Osteocyte (in vitro differentiated cells): ENCODE data around the gene TPH2. TPM values are rescaled to one million over a fixed set of nuclear protein-coding genes. Genes with fewer than 3 reads are reported as not detected.

Experiments
- DNase-seq: peaks from one replicate; pipeline ENCODE4 v3.0.0; 2021; ENCODE audit warnings: mixed read lengths; ENCODE audit not compliant: unreplicated experiment; ENCODE audit errors: extremely low spot score
- H3K27ac Mint-ChIP-seq: one replicate; pipeline ENCODE4 v1.8.0; 2021; ENCODE audit warnings: mild to moderate bottlenecking, mixed read lengths; ENCODE audit not compliant: unreplicated experiment
- H3K27me3 Mint-ChIP-seq: one replicate; pipeline ENCODE4 v1.8.0; 2021; ENCODE audit warnings: mixed read lengths; ENCODE audit not compliant: unreplicated experiment
- H3K36me3 Mint-ChIP-seq: one replicate; pipeline ENCODE4 v1.8.0; 2021; ENCODE audit warnings: mixed read lengths; ENCODE audit not compliant: unreplicated experiment
- H3K4me1 Mint-ChIP-seq: one replicate; pipeline ENCODE4 v1.8.0; 2021; ENCODE audit warnings: mixed read lengths; ENCODE audit not compliant: unreplicated experiment
- H3K4me3 Mint-ChIP-seq: one replicate; pipeline ENCODE4 v1.8.0; 2021; ENCODE audit warnings: mild to moderate bottlenecking, moderate library complexity, mixed read lengths; ENCODE audit not compliant: unreplicated experiment
- H3K9me3 Mint-ChIP-seq: one replicate; pipeline ENCODE4 v1.8.0; 2021; ENCODE audit warnings: mixed read lengths; ENCODE audit not compliant: unreplicated experiment
- CTCF ChIP-seq: fragments of 200-600 bp; sonication (generic); IDR thresholded peaks from 2 replicates; pipeline ENCODE4 v1.5.0; 2021; ENCODE audit warnings: antibody characterized with exemption, mild to moderate bottlenecking, moderate library complexity
- total RNA-seq: library from RNA; stranded (reverse); gene quantifications from 2 replicates; pipeline ENCODE4 v1.2.1, GENCODE V29; 2021

The TPH2 gene
- total RNA-seq, 1 donor from 2014 or later, result not detected

GRCh38 chr12:72081777-72082176 lies 143.1 kb downstream of the TPH2 start:
- Mint-ChIP-seq H3K4me1 (no peaks in the 10 kb centered on the region), H3K27me3 (peaks cover 2% of the 10 kb centered on the region), H3K27ac (no peak overlapping the region), H3K36me3 (no peaks in the 10 kb centered on the region), H3K9me3 (no peaks in the 10 kb centered on the region), H3K4me3 (no peak overlapping the region)
- no peak for TF ChIP-seq CTCF
- DNase-seq, result no peak

Other genes with a start within 250 kb of the TPH2 start
- 70.6 and 75.7 TPM in 2 replicates for gene RAB21, start 184.0 kb upstream of the TPH2 start, total RNA-seq
- 50.9 and 52.2 TPM in 2 replicates for gene TBC1D15, start 99.1 kb upstream of the TPH2 start, total RNA-seq